Lung (tissue), 12 donors: ENCODE measurements around the gene PCTP. TPM values are rescaled to one million over a fixed set of nuclear protein-coding genes. Genes with fewer than 3 reads are reported as not detected.

Experiments
- ATAC-seq: fragments of 200-7000 bp; cut with Tn5 transposase; one replicate; pipeline ENCODE4 v1.9.1; 2020; ENCODE audit warnings: moderate number of reproducible peaks; ENCODE audit not compliant: insufficient read depth, low FRiP score
- DNase-seq, 3 donors: peaks; one replicate each; pipeline ENCODE4 v3.0.0-alpha.2; 2013 to 2017
- H3K27ac ChIP-seq, 2 donors: one replicate each; pipeline ENCODE4 v1.5.1; 2013; ENCODE audit warnings: mild to moderate bottlenecking in 2 of 2, moderate library complexity in 2 of 2, control low read depth in 1 of 2, inconsistent platforms in 1 of 2, low read depth in 1 of 2, low read length in 1 of 2
- H3K27me3 ChIP-seq, 3 donors: one replicate each; pipeline ENCODE4 v1.5.1; 2013; ENCODE audit warnings: low read length in 2 of 3; ENCODE audit not compliant: control insufficient read depth in 3 of 3, insufficient read depth in 3 of 3
- H3K36me3 ChIP-seq, 4 donors: one replicate each; pipeline ENCODE4 v1.5.1; 2013; ENCODE audit warnings: low read length in 4 of 4, mild to moderate bottlenecking in 1 of 4, moderate library complexity in 1 of 4; ENCODE audit not compliant: control insufficient read depth in 4 of 4, insufficient read depth in 4 of 4
- H3K4me1 ChIP-seq, 5 donors: one replicate each; pipeline ENCODE4 v1.5.1; 2013; ENCODE audit warnings: low read length in 5 of 5, mild to moderate bottlenecking in 2 of 5, moderate library complexity in 1 of 5; ENCODE audit not compliant: control insufficient read depth in 5 of 5, insufficient read depth in 5 of 5
- H3K4me3 ChIP-seq: one replicate; pipeline ENCODE4 v1.5.1; 2013; ENCODE audit warnings: mild to moderate bottlenecking, control low read depth, moderate library complexity
- H3K9ac ChIP-seq, 2 donors: one replicate each; pipeline ENCODE4 v1.5.1; 2013; ENCODE audit warnings: low read length in 2 of 2, control low read depth in 1 of 2; ENCODE audit not compliant: insufficient read depth in 1 of 2
- H3K9me3 ChIP-seq, 4 donors: one replicate each; pipeline ENCODE4 v1.5.1; 2013; ENCODE audit warnings: low read length in 3 of 4, mild to moderate bottlenecking in 1 of 4, moderate library complexity in 1 of 4; ENCODE audit not compliant: control insufficient read depth in 4 of 4, insufficient read depth in 3 of 4
- WGBS, 2 donors: extraction: QIAGEN DNeasy Blood & Tissue Kit; methylation state at CpG; one replicate each; pipeline ENCODE4 v1.1.7; 2013; 5-methylcytosine and 5-hydroxymethylcytosine counted together
- polyA plus RNA-seq, 2 donors: library from polyadenylated mRNA; stranded (reverse); fragments of 200-250 nt; gene quantifications; one replicate each; pipeline ENCODE4 v1.2.1, GENCODE V29; 2013
- total RNA-seq, 2 donors: library from RNA; depleted of rRNA in 1 of 2; stranded (reverse); fragments of >200 nt in 1 of 2; gene quantifications; one replicate each; pipeline ENCODE4 v1.2.1, GENCODE V29; 2014 to 2021
- TF ChIP-seq, protein P1 (sequence below): IDR thresholded peaks from 2 replicates; pipeline ENCODE4 v1.5.1; 2012; ENCODE audit warnings: mild to moderate bottlenecking; ENCODE audit errors: control extremely low read depth, extremely low read depth
- donor health status: control.
- donor health status: control.
- donor health status: Bipolar disorder and iron deficiency.
- donor health status: healthy.
- donor health status: DM: yes; HTN: yes; CAD: no.

Gene PCTP
- total and polyA plus RNA-seq, 4 donors, result 14.3 to 34.2 (median 19.1) TPM

DNA sequence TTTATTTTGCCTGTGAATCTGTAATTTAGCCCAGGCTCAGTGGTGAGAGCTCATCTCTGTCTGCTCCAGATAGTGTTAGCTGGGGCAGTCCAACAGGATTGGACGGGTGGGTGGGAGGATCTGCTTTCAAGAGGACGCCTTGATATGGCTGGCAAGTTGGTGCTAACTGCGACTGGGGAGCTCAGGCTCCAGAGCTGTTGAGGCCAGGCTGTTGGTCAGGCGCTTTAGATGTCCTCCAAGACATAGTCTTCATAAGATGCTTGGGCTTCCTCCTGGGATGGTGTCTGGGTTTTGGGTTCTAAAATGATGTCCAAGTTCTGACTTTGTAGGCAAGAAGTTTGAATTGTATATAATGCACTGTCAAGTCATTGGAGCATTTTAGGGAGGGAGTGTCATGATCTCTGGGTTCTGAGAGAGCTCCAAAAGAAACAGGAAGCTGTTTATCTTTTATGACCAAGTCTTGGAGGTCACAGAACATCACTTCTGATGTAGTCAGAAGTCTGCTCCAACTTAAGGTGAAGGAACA lies 12.8 kb upstream of the PCTP start:
- H3K9me3 ChIP-seq, result no peaks in the 10 kb centered on the region
- 85 to 90% methylated on average over 4 of the region's 4 CpGs for WGBS, 2 donors
- H3K9ac ChIP-seq, result no peak overlapping the region
- H3K36me3 ChIP-seq, result no peaks in the 10 kb centered on the region
- TF ChIP-seq, protein P1, sequence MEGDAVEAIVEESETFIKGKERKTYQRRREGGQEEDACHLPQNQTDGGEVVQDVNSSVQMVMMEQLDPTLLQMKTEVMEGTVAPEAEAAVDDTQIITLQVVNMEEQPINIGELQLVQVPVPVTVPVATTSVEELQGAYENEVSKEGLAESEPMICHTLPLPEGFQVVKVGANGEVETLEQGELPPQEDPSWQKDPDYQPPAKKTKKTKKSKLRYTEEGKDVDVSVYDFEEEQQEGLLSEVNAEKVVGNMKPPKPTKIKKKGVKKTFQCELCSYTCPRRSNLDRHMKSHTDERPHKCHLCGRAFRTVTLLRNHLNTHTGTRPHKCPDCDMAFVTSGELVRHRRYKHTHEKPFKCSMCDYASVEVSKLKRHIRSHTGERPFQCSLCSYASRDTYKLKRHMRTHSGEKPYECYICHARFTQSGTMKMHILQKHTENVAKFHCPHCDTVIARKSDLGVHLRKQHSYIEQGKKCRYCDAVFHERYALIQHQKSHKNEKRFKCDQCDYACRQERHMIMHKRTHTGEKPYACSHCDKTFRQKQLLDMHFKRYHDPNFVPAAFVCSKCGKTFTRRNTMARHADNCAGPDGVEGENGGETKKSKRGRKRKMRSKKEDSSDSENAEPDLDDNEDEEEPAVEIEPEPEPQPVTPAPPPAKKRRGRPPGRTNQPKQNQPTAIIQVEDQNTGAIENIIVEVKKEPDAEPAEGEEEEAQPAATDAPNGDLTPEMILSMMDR, result no peak
- DNase-seq (no peak), ATAC-seq (no peak)
- H3K4me1 ChIP-seq, result peaks cover 0 to 18% (median 13%) of the 10 kb centered on the region in 5 donors
- no peak overlapping the region for H3K4me3 ChIP-seq
- no peaks in the 10 kb centered on the region for H3K27me3 ChIP-seq
- H3K27ac ChIP-seq, result no peak overlapping the region

DNA sequence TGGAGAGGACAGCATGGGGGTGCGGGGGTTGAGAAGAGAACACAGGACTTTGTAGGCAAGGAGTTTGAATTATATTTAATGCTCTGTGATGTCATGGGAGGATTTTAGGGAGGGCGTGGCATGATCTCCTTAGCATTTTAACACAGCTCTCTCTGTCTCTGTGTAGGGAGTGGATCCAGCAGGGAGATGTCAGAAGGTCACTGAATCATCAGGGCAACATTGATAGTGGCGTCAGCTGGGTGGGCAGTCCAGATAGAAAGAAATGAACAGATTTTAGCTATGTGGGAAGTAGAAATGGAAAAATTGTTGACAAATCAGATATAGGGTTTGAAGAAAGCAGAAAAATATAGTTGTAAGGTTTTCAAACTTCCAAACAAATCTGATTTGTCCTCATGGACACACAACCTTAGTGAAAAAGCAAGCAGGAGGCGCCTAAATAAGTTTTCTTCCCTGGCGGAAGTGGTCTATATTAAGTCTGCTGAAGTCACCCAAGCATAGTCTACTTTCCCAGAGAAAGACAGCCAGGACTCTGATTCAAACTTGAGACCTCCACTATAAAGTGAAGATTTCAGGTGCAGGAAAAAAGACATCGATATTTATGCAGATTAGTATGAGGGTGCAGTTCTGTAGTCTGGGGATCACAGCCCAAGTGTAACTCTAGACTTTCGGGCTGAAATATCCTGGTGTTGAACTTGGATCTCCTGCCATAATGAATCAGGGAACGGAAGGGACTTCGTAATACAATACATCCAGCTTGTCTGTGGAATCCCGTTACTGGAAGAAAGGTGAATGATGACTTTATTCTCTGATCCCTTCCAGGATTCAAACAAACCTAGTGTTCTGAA lies 10.1 kb upstream of the PCTP start:
- 84 to 90% methylated on average over 10 of the region's 10 CpGs for WGBS, 2 donors
- H3K27ac ChIP-seq, result no peak overlapping the region
- H3K27me3 ChIP-seq, result no peaks in the 10 kb centered on the region
- TF ChIP-seq, protein P1, result no peak
- DNase-seq (no peak), ATAC-seq (no peak)
- no peaks in the 10 kb centered on the region for H3K4me1 ChIP-seq
- no peaks in the 10 kb centered on the region for H3K36me3 ChIP-seq
- no peaks in the 10 kb centered on the region for H3K9me3 ChIP-seq
- H3K9ac ChIP-seq, result no peak overlapping the region
- no peak overlapping the region for H3K4me3 ChIP-seq

DNA sequence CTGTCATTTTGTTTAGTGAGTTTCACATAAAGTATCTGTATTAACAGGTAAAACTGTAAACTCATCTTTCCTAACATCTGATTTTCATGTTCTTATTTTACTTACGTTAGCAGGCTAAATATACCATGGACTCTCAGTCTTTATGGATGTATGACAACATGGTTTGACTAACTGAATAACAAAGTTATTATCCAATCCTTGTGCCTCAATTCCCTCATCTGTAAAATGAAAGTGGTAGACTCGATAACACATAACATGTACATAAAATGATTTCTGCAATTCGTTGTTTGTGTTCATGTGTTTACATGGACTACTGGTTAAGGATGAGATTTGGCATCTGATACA lies 9.5 kb upstream of the PCTP start:
- TF ChIP-seq, protein P1, result no peak
- Histone ChIP-seq H3K9ac (no peak overlapping the region), H3K4me3 (no peak overlapping the region), H3K9me3 (no peaks in the 10 kb centered on the region), H3K27ac (no peak overlapping the region), H3K4me1 (no peaks in the 10 kb centered on the region), H3K36me3 (no peaks in the 10 kb centered on the region), H3K27me3 (no peaks in the 10 kb centered on the region)
- no peak for ATAC-seq
- WGBS, 2 donors, result 88 to 95% methylated on average over 3 of the region's 3 CpGs
- DNase-seq, result no peak
